Testis (tissue), 2 donors: ENCODE data around the gene PCDHB2.
"Not testable (repeated sequence)": the region's sequence is repeated elsewhere in the genome, so short reads cannot be mapped to it uniquely, and the experiment has no call there.

Experiments used
- POLR2A ChIP-seq: fragments of 450-650 bp; IDR thresholded peaks from one replicate; pipeline ENCODE4 v1.6.1; 2017; ENCODE audit warnings: antibody characterized with exemption, mild to moderate bottlenecking, moderate library complexity
- TF ChIP-seq, protein P1 (sequence below), 3 experiments: fragments of 450-650 bp in 2 of 3; fragments of 200-600 bp in 1 of 3; sonication (generic) in 1 of 3; IDR thresholded peaks; one replicate each; pipeline ENCODE4 v1.5.1; 2016 to 2019; ENCODE audit warnings: antibody characterized with exemption in 3 of 3, mild to moderate bottlenecking in 2 of 3, moderate library complexity in 1 of 3

DNA sequence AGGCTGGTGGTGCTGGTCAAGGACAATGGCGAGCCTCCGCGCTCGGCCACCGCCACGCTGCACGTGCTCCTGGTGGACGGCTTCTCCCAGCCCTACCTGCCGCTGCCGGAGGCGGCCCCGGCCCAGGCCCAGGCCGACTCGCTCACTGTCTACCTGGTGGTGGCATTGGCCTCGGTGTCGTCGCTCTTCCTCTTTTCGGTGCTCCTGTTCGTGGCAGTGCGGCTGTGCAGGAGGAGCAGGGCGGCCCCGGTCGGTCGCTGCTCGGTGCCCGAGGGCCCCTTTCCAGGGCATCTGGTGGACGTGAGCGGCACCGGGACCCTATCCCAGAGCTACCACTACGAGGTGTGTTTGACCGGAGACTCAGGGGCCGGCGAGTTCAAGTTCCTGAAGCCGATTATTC is 42.9 kb downstream of the PCDHB2 start:
- TF ChIP-seq, protein P1, sequence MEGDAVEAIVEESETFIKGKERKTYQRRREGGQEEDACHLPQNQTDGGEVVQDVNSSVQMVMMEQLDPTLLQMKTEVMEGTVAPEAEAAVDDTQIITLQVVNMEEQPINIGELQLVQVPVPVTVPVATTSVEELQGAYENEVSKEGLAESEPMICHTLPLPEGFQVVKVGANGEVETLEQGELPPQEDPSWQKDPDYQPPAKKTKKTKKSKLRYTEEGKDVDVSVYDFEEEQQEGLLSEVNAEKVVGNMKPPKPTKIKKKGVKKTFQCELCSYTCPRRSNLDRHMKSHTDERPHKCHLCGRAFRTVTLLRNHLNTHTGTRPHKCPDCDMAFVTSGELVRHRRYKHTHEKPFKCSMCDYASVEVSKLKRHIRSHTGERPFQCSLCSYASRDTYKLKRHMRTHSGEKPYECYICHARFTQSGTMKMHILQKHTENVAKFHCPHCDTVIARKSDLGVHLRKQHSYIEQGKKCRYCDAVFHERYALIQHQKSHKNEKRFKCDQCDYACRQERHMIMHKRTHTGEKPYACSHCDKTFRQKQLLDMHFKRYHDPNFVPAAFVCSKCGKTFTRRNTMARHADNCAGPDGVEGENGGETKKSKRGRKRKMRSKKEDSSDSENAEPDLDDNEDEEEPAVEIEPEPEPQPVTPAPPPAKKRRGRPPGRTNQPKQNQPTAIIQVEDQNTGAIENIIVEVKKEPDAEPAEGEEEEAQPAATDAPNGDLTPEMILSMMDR (IDR thresholded peaks at IDR 0.05) = not testable (repeated sequence)
- not testable (repeated sequence) for TF ChIP-seq POLR2A
